Common myeloid progenitor, CD34-positive (primary cell): ENCODE results near the gene EEFSEC.
A peak's percentile ranks its signal among the peaks of the same experiment; 100 is the strongest.

Experiments
- CTCF ChIA-PET: fragments of 350-600 bp; sonication (Branson Sonifier 250); formaldehyde crosslinking; loops from one replicate; lab custom pipeline; 2021; ENCODE audit warnings: antibody characterized with exemption; lab: Charles Lee
- POLR2A ChIA-PET: fragments of 350-600 bp; sonication (Branson Sonifier 250); formaldehyde crosslinking; loops from one replicate; lab custom pipeline; 2021; ENCODE audit warnings: antibody characterized with exemption; lab: Charles Lee
- DNase-seq, 3 donors: peaks; one replicate each; pipeline versions ENCODE4 v3.0.0 to v3.0.0-alpha.2; 2013
- H3K27ac ChIP-seq, 2 experiments: 1 replicate in 1 of 2; 2 replicates in 1 of 2; pipeline ENCODE4 v1.7.0; 2013; ENCODE audit warnings: inconsistent platforms in 2 of 2, low read length in 2 of 2, mild to moderate bottlenecking in 2 of 2, low read depth in 1 of 2, moderate library complexity in 1 of 2; ENCODE audit not compliant: severe bottlenecking in 2 of 2, insufficient read depth in 1 of 2, poor library complexity in 1 of 2
- H3K27me3 ChIP-seq, 5 experiments: replicated peaks in 2 of 5; 1 replicate in 3 of 5; 2 replicates in 2 of 5; pipeline versions ENCODE4 v1.6.1 to v1.7.0; 2013; ENCODE audit warnings: low read length in 4 of 5, mild to moderate bottlenecking in 2 of 5, moderate library complexity in 2 of 5, inconsistent platforms in 1 of 5; ENCODE audit not compliant: insufficient read depth in 5 of 5, control insufficient read depth in 4 of 5
- H3K36me3 ChIP-seq, 4 experiments: 1 replicate in 2 of 4; 2 replicates in 2 of 4; pipeline versions ENCODE4 v1.6.1 to v1.7.0; 2013; ENCODE audit warnings: low read length in 3 of 4, control low read depth in 1 of 4, mild to moderate bottlenecking in 1 of 4; ENCODE audit not compliant: control insufficient read depth in 4 of 4, insufficient read depth in 4 of 4
- H3K4me1 ChIP-seq, 4 experiments: 1 replicate in 3 of 4; 2 replicates in 1 of 4; pipeline versions ENCODE4 v1.6.1 to v1.7.1; 2013; ENCODE audit warnings: low read length in 3 of 4, mild to moderate bottlenecking in 3 of 4, control low read depth in 1 of 4, inconsistent platforms in 1 of 4, moderate library complexity in 1 of 4; ENCODE audit not compliant: control insufficient read depth in 4 of 4, insufficient read depth in 4 of 4; ENCODE audit errors: control extremely low read depth in 1 of 4
- H3K4me3 ChIP-seq, 7 experiments: 1 replicate in 4 of 7; 2 replicates in 3 of 7; pipeline versions ENCODE4 v1.5.1 to v1.7.0; 2013; ENCODE audit warnings: mild to moderate bottlenecking in 7 of 7, low read length in 6 of 7, moderate library complexity in 6 of 7, inconsistent platforms in 2 of 7, low read depth in 2 of 7, control low read depth in 1 of 7; ENCODE audit not compliant: insufficient read depth in 4 of 7, control insufficient read depth in 1 of 7; ENCODE audit errors: extremely low read depth in 1 of 7
- H3K9me3 ChIP-seq, 5 experiments: 1 replicate in 4 of 5; 2 replicates in 1 of 5; pipeline versions ENCODE4 v1.6.1 to v1.7.1; 2013; ENCODE audit warnings: low read length in 4 of 5, mild to moderate bottlenecking in 2 of 5, inconsistent platforms in 1 of 5, low read depth in 1 of 5, moderate library complexity in 1 of 5; ENCODE audit not compliant: control insufficient read depth in 4 of 5, insufficient read depth in 2 of 5; ENCODE audit errors: control extremely low read depth in 1 of 5
- WGBS: methylation state at CpG from one replicate; pipeline ENCODE4 v1.1.5; 2013; ENCODE audit not compliant: insufficient coverage; 5-methylcytosine and 5-hydroxymethylcytosine counted together

EEFSEC gene

GRCh38 chr3:128180436-128180835 lies 27.2 kb downstream of the EEFSEC start:
- ChIA-PET POLR2A (no interaction called here), CTCF (no interaction called here)
- peak in 1 of 3 donors; percentile 7 for DNase-seq
- no peaks in the 10 kb centered on the region for H3K27me3 ChIP-seq
- peaks cover 5 to 30% (median 18%) of the 10 kb centered on the region in 4 experiments for H3K4me1 ChIP-seq
- H3K4me3 ChIP-seq, result no peak overlapping the region
- no peaks in the 10 kb centered on the region for H3K36me3 ChIP-seq
- WGBS, result 100% methylated on average over 1 of the region's 2 CpGs
- no peak overlapping the region for H3K27ac ChIP-seq
- peaks cover 0 to under 1% (median 0%) of the 10 kb centered on the region in 5 experiments for H3K9me3 ChIP-seq

GRCh38 chr3:128180913-128181312 lies 27.6 kb downstream of the EEFSEC start:
- Histone ChIP-seq H3K4me1 (peaks cover 3 to 26% (median 15%) of the 10 kb centered on the region in 4 experiments), H3K27ac (no peak overlapping the region), H3K4me3 (no peak overlapping the region), H3K9me3 (peaks cover 0 to 4% (median 0%) of the 10 kb centered on the region in 5 experiments), H3K36me3 (no peaks in the 10 kb centered on the region), H3K27me3 (no peaks in the 10 kb centered on the region)
- ChIA-PET POLR2A (no interaction called here), CTCF (no interaction called here)
- no peak for DNase-seq
- WGBS, result 95% methylated on average over 3 of the region's 3 CpGs

GRCh38 chr3:128182656-128183055 lies 29.4 kb downstream of the EEFSEC start:
- ChIA-PET CTCF (interaction anchor here (0.6 kb wide), 1 partner anchor 384 kb away, joined by 3 read pairs; no protein-coding TSS in a partner anchor), POLR2A (no interaction called here)
- peak in 2 of 3 donors; percentile 48 to 51 for DNase-seq
- peaks cover 0 to 4% (median 0%) of the 10 kb centered on the region in 5 experiments for H3K9me3 ChIP-seq
- H3K4me1 ChIP-seq, result peaks cover 3 to 26% (median 13%) of the 10 kb centered on the region in 4 experiments
- no peak overlapping the region for H3K4me3 ChIP-seq
- H3K27me3 ChIP-seq, result no peaks in the 10 kb centered on the region
- 86% methylated on average over 1 of the region's 6 CpGs for WGBS
- no peak overlapping the region for H3K27ac ChIP-seq
- no peaks in the 10 kb centered on the region for H3K36me3 ChIP-seq

- WGBS, result no CpG with 5 or more reads among the region's 3 CpGs
Observed at GRCh38 chr3:128185630-128186447, 32.6 kb downstream of the EEFSEC start.

GRCh38 chr3:128187495-128187894 lies 34.2 kb downstream of the EEFSEC start:
- CTCF ChIA-PET, result no interaction called here
- POLR2A ChIA-PET, result no interaction called here

More at GRCh38 chr3:128185630-128186447, 32.6 kb downstream of the EEFSEC start:
- H3K4me3 ChIP-seq, result no peak overlapping the region
- no peak for DNase-seq
- CTCF ChIA-PET, result interaction anchor here (0.7 kb wide), 1 partner anchor 73 kb away, joined by 3 read pairs; no protein-coding TSS in a partner anchor
- no peaks in the 10 kb centered on the region for H3K27me3 ChIP-seq
- H3K36me3 ChIP-seq, result no peaks in the 10 kb centered on the region
- POLR2A ChIA-PET, result interaction anchor here (0.7 kb wide), 1 partner anchor 20 kb away, joined by 6 read pairs; no protein-coding TSS in a partner anchor
- H3K9me3 ChIP-seq, result peaks cover 0 to 4% (median 0%) of the 10 kb centered on the region in 5 experiments
- no peak overlapping the region for H3K27ac ChIP-seq
- peaks cover 0 to 7% (median 4%) of the 10 kb centered on the region in 4 experiments for H3K4me1 ChIP-seq

GRCh38 chr3:128188326-128188725 lies 35.0 kb downstream of the EEFSEC start:
- no peaks in the 10 kb centered on the region for H3K4me1 ChIP-seq
- no peaks in the 10 kb centered on the region for H3K27me3 ChIP-seq
- POLR2A ChIA-PET, result no interaction called here
- no peak overlapping the region for H3K27ac ChIP-seq
- no peak overlapping the region for H3K4me3 ChIP-seq
- H3K9me3 ChIP-seq, result peaks cover 0 to 4% (median 0%) of the 10 kb centered on the region in 5 experiments
- 96% methylated on average over 2 of the region's 4 CpGs for WGBS
- H3K36me3 ChIP-seq, result no peaks in the 10 kb centered on the region
- CTCF ChIA-PET, result interaction anchor here (0.8 to 1.0 kb wide), 2 partner anchors 12 to 124 kb away, joined by 3 to 4 read pairs; no protein-coding TSS in a partner anchor
- DNase-seq, result no peak

More at GRCh38 chr3:128187495-128187894, 34.2 kb downstream of the EEFSEC start:
- no peak for DNase-seq
- no peaks in the 10 kb centered on the region for H3K27me3 ChIP-seq
- H3K4me3 ChIP-seq, result no peak overlapping the region
- peaks cover 0 to 4% (median 0%) of the 10 kb centered on the region in 5 experiments for H3K9me3 ChIP-seq
- 100% methylated on average over 1 of the region's 1 CpG for WGBS
- H3K27ac ChIP-seq, result no peak overlapping the region
- H3K4me1 ChIP-seq, result peaks cover 0 to 4% (median 2%) of the 10 kb centered on the region in 4 experiments
- H3K36me3 ChIP-seq, result no peaks in the 10 kb centered on the region

- no peaks in the 10 kb centered on the region for H3K27me3 ChIP-seq
- no peak overlapping the region for H3K4me3 ChIP-seq
- no peaks in the 10 kb centered on the region for H3K4me1 ChIP-seq
- H3K27ac ChIP-seq, result no peak overlapping the region
- peaks cover 0 to 4% (median 0%) of the 10 kb centered on the region in 5 experiments for H3K9me3 ChIP-seq
- WGBS, result 100% methylated on average over 2 of the region's 4 CpGs
- POLR2A ChIA-PET, result no interaction called here
- no peaks in the 10 kb centered on the region for H3K36me3 ChIP-seq
- CTCF ChIA-PET, result interaction anchor here (1.0 to 2.8 kb wide), 2 partner anchors 11 to 13 kb away, joined by 4 to 6 read pairs; no protein-coding TSS in a partner anchor
- DNase-seq, result no peak
Observed at GRCh38 chr3:128188956-128189355, 35.7 kb downstream of the EEFSEC start.
